Activated CD4-positive, alpha-beta T cell treated with anti-CD3 and anti-CD28 coated beads, Interleukin-2, amount 50 U/mL, for 4 hours (primary cell): ENCODE measurements around the gene TNFSF10.
"Not testable (repeated sequence)": the region's sequence is repeated elsewhere in the genome, so short reads cannot be mapped to it uniquely, and the experiment has no call there.

Experiments
- DNase-seq, 2 experiments: peaks; one replicate each; pipeline ENCODE4 v3.0.0-alpha.2; 2020

Gene TNFSF10

DNA sequence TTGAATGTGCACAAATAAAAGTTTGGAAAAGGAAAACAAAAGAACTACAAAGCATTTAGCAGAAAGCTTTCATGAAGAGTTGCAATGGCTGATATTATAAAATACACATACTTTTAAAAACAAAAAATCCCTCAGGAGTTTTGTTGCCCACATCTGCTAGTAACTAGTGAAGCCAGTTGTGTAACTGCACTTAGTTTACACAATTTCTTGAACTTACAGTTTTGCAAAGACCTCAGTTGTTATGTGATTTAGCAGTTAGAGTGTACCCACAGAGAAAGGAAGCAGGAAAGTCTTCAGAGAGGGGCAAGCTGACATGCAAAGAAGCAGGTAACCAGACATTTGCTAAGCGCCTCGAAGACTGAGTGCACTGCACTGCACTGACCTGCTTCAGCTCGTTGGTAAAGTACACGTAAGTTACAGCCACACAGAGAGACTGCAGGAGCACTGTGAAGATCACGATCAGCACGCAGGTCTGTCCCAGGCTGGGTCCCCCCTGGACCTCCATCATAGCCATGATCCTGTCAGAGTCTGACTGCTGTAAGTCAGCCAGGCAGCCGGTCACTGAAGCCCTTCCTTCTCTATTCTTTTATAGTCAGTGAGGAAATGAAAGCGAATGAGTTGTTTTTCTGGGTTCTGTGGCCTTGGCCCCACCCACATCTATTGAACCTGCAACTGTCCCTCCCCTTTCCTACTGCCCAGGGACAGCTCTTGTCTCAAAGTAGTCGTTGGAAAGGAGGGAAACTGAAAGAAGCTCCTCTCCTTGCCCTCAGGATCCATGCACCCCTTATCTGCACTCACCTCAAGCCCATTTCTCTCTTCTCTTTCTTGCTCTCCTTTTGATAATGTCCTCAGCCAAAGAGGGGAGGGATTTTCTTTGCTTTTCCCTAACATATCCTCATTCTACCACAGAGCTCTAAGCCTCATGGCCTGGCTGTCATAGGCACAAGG is at the start of gene TNFSF10:
TNFSF10 (minus strand) TSS at position 560 of the 948 bp plus-strand sequence; CDS start at position 514, 46 bp downstream.
- peak; percentile 30 to 38 for DNase-seq

DNA sequence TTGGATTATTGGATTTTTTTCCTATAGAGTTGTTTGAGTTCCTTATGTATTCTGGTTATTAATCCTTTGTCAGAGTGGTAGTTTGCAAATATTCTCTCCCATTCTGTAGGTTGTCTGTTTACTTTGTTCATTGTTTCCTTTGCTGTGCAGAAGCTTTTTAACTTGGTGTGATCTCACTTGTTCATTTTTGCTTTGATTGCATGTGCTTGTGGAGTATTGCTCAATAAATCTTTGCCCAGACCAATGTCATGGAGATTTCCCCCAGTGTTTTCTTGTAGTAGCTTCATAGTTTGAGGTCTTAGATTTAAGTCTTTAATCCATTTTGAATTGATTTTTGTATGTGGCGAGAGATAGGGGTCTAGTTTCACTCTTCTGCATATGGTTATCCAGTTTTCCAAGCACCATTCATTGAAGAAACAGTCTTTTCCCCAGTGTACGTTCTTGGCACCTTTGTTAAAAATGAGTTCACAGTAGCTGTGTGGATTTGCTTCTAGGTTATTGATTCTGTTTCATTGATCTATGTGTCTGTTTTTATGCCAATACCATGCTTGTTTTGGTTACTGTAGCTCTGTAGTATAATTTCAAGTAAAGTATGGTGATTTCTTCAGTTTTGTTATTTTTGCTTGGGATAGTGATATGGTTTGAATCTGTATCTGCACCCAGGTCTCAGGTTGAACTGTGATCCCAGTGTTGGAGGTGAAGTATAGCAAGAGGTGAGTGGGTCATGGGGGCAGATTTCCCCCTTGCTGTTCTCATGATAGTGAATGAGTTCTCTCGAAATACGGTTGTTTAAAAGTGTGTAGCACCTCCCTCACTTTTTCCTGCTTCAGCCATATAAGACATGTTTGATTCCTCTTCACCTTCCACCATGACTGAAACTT is 46.1 kb upstream of the TNFSF10 start:
- no peak for DNase-seq

GRCh38 chr3:172568701-172569100 is 45.5 kb upstream of the TNFSF10 start:
- DNase-seq: no peak

DNA sequence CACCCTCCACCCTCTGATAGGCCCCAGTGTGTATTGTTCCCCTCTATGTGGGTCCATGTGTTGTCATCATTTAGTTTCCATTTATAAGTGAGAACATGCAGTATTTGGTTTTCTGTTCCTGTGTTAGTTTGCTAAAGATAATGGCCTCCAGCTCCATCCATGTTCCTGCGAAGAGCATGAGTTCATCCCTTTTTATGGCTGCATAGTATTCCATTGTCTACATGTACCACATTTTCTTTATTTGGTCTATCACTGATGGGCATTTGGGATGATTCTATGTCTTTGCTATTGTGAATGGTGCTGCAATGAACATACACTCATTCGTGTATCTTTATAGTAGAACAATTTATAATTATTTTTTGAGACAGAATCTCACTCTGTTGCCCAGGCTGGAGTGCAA is 43.6 kb upstream of the TNFSF10 start:
- not testable (repeated sequence) for DNase-seq

- DNase-seq: no peak
Measured at GRCh38 chr3:172564499-172564898, 41.3 kb upstream of the TNFSF10 start.

GRCh38 chr3:172562871-172563865 is 39.9 kb upstream of the TNFSF10 start:
- DNase-seq: peak in 1 of 2 experiments; percentile 18

DNA sequence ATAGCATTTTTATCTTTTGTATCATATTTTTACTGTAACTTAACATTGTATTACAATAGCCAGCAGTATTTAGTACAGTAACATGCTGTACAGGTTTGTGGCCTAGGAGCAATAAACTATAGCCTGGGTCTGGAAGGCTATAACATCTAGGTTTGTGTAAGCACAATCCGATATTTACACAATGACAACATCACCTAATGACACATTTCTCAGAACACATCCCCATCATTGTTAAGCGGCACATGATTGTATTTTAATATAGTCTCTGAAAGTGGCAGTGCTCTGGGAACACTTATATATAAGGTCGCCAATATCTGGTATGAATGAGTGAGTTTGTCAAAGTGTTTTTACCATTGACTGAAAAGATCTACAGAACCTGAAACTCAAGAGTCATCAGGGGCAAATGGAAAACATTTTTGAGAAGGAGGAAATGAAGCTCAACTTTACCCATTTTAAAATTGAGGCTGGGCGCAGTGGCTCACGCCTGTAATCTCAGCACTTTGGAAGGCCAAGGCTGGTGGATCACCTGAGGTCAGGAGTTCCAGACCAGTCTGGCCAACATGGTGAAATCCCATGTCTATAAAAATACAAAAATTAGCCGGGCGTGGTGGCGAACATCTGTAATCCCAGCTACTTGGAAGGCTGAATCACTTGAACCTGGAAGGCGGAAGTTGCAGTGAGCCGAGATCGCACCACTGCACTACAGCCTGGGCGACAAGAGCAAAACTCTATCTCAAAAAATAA is 38.8 kb upstream of the TNFSF10 start:
- DNase-seq: no peak

DNA sequence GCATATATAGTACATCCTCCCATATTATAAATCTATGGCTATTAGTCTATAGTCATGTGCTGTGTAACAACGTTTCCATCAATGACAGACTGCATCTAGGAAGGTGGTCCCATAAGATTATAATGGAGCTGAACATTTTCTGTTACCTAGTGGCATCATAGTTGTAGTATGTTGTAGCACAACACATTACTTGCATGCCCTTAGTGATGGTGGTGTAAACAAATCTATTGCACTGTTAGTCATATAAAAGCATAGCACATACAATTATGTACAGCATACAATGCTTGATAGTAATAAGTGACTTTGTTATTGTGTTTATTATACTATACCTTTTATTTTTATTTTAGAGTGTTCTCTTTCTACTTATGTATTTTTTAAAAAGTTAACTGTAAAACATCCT is 37.4 kb upstream of the TNFSF10 start:
- DNase-seq: no peak

DNA sequence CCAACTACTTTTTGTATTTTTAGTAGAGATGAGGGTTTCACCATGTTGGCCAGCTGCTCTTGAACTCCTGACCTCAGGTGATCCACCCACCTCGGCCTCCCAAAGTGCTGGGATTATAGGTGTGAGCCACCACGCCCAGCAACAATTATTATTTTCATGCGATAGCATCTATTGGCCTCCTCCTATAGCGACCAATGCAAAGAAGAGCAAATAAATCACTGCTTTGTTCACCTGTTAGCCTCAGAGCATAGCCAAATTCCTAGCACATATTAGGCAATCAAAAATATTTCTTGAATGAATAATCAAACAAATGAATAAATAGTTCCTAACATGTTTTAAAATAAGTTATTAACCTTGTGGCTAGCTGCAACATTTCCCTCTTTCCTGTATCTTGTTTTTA is 36.8 kb upstream of the TNFSF10 start:
- no peak for DNase-seq

DNA sequence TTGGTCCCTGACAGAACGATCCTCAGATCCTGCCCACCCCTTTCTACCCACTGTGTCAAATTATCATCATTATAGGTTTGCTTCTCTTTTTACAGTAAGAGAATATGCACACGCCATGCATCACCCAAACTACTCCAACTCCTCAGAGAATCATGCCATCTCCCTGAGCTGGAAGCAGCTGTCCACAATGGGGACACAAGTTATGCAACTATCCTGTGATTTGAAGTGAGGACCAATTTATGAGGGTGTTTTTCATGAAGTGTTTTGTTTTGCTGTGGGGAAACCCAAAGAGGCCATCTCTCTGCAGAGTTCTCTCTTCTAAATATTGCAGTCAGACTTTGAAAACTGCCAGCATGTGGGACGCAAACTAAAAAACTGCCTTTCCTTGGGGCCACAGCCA is 35.8 kb upstream of the TNFSF10 start:
- DNase-seq: no peak

GRCh38 chr3:172557515-172558220 is 34.4 kb upstream of the TNFSF10 start:
- no peak for DNase-seq

DNA sequence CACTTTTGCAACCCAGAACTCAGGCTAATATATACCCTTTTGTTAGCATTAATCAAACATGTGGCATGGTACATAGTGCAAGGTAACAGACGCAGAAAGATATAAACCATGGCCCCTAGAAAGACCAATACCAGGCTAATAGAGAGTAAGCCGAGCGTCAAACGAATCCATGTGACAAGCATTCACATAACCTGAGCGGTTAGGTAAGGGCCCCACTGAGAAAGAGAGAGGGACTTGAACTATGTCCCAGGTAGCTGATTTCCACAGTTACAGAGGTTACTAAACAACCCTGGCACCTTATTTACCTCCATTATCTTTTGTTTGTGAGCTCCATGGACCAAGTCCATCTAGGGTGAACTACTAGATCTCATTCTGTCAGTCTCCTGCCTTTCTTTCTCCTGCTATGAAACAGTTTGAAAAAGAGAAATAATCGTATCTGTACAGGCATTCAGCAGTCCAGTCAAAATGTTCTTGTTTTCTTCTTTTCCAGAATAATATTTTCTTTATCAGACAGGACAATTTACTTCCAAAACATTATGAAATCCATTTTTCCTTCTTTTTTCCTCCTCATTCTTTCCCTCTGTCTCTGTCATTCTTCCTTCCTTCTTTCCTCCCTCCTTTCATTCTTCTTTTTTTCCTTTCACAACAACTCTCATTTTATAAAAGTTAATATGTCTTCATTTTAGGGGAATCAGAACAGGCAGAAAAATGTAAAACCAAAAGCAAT is 30.5 kb upstream of the TNFSF10 start:
- DNase-seq: no peak

DNA sequence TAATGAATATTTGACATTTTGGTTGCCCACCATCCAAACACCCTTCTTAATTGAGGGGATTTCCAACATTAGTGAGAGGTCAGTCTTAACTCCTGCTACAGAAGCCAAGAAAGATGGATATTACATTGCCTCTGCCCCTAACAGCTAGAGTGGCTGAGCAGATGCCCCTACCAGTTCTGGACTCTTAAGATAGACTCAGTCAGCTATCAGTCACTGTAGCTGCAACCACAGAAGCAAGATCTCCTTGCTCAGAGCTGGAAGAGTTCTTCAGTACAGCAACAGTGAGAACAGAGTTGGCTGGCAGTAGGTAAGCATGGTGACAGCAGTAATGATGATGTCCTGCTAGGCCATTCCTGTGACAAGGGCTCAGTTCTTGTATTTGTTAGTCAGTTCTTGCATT is 29.4 kb upstream of the TNFSF10 start:
- no peak for DNase-seq

- no peak for DNase-seq
Measured at GRCh38 chr3:172551874-172552273, 28.6 kb upstream of the TNFSF10 start.

DNA sequence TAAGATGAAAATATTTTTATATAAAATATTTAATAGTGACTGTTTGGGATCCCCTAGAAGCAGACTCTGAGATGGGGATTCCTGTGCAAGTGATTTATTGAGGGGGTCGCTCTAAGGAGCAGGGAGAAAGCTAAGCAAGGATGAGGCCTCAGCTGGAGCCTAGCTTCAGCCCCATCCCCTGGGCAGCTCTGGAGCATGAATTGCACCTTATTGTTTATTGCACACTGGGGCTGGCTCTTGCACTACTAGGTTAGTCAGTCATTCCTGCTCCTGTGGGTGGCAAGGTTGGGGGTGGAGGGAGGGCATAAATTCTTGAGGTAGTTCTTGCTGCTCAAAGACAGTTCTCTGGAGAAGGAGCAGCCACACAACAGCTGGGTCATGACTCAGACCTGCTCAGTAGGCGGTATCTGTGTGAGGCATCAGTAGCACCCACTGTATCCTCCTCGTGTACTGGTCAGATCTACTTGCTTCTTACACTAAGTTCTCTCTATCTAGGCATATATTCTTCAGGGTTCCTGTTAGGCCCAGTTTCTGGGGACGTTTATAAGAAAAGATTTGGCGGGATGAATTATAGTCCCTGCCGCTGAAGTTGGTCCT is 27.2 kb upstream of the TNFSF10 start:
- DNase-seq: peak; percentile 72 to 78

- DNase-seq: no peak
Measured at GRCh38 chr3:172549144-172549543, 25.9 kb upstream of the TNFSF10 start.

DNA sequence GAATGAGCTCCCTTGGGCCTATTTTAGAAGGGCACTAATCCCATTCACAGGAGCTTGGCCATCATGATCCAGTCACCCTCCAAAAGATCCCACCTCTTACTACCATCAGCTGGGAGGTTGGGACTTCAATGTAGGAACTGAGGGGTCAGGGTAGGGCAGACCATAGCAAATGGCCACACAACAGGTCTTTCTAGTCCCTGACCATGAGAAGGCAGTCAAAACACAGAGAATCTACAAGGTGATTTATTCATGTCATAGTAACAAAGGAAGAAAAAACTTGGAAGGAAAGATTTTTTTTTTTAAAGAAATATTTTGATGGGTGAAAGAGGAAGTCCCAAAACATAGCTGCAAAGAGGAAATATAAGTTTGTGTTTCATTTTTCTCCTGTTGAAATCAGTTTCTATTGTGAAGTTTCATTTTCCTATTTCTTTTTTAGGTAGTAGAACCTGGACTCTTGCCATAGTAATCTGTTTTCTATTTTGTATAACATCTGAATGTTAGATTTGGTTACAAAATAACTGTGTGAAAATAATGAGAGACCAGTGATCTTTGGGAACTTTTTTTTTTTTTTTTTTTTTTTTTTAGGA is 23.5 kb upstream of the TNFSF10 start:
- no peak for DNase-seq

DNA sequence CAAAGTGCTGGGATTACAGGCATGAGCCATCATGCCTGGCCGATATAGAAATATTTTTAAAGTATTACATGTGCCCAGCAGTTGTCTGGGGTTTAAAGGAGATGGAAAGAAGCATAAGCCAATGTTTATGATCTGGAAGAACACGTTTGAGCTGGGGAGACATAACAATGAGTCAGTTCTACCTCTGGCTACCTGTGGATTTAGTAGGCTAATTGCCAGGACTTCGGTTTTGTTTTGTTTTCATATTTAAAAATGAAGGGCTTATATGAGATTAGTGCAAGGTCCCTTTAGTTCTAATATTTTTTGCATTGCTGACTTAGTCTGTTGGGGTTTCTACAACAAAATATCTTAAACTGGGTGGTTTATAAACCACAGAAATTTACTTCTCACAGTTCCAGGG is 22.9 kb upstream of the TNFSF10 start:
- no peak for DNase-seq

DNA sequence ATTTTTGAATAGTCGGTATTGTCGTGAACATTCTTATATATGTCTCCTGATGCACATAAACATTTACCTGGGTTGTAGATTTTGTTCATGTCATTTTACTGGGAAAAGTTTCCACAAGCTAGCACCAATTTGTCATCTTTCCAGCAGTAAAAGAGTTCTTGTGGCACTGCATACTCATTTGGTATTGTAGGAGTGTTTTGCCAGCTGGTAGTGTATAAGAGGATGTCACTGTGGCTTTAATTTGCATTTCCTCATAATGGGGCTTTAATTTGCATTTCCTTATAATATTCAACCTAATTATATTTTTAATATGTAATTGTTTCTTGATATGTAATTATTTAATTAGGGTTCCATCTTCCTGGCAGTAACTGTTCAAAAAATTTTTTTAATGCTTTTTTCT is 21.2 kb upstream of the TNFSF10 start:
- no peak for DNase-seq
